ENCODE data around the gene NPY5R.

NPY5R gene

GRCh38 chr4:163400911-163401310, 57.2 kb downstream of the NPY5R start:
- H3K36me3 ChIP-seq (ENCODE audit: insufficient read depth, low read length), result no peaks in the 10 kb centered on the region
- H3K4me1 ChIP-seq (ENCODE audit: insufficient read depth, low read length, severe bottlenecking), result no peaks in the 10 kb centered on the region
- H3K9me2 ChIP-seq (ENCODE audit: low read depth, low read length), result no peaks in the 10 kb centered on the region
- no peak overlapping the region for H3K27ac ChIP-seq (ENCODE audit: low read depth, low read length, poor library complexity, severe bottlenecking)
- H3F3A ChIP-seq (ENCODE audit: insufficient read depth, low read length), result no peaks in the 10 kb centered on the region
- H4K20me1 ChIP-seq (ENCODE audit: insufficient read depth, low read length), result no peaks in the 10 kb centered on the region
- no peak overlapping the region for H3K9ac ChIP-seq (ENCODE audit: low read length)
- H3K27me3 ChIP-seq (ENCODE audit: insufficient read depth, low read length), result no peaks in the 10 kb centered on the region
- H3K79me2 ChIP-seq (ENCODE audit: insufficient read depth, low read length), result no peaks in the 10 kb centered on the region
- H3K4me2 ChIP-seq (ENCODE audit: low read length), result no peak overlapping the region
- H3K9me3 ChIP-seq (ENCODE audit: low read length), result no peaks in the 10 kb centered on the region
- no peak overlapping the region for H3K4me3 ChIP-seq (ENCODE audit: low read depth, low read length, poor library complexity, severe bottlenecking)
- no peak overlapping the region for H2AFZ ChIP-seq (ENCODE audit: low read length)
- TF ChIP-seq EZH2 (IDR thresholded peaks at IDR 0.05; ENCODE audit: borderline replicate concordance, low read length), result no peak
- TF ChIP-seq, protein P1, sequence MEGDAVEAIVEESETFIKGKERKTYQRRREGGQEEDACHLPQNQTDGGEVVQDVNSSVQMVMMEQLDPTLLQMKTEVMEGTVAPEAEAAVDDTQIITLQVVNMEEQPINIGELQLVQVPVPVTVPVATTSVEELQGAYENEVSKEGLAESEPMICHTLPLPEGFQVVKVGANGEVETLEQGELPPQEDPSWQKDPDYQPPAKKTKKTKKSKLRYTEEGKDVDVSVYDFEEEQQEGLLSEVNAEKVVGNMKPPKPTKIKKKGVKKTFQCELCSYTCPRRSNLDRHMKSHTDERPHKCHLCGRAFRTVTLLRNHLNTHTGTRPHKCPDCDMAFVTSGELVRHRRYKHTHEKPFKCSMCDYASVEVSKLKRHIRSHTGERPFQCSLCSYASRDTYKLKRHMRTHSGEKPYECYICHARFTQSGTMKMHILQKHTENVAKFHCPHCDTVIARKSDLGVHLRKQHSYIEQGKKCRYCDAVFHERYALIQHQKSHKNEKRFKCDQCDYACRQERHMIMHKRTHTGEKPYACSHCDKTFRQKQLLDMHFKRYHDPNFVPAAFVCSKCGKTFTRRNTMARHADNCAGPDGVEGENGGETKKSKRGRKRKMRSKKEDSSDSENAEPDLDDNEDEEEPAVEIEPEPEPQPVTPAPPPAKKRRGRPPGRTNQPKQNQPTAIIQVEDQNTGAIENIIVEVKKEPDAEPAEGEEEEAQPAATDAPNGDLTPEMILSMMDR (IDR thresholded peaks at IDR 0.05; ENCODE audit: low read length), result no peak

Data from OCI-LY1 (cell line).